ENCODE results near the gene TAS2R1. TPM values are rescaled to one million over a fixed set of nuclear protein-coding genes. Genes with fewer than 3 reads are reported as not detected.

TAS2R1 gene
- total RNA-seq, 2 experiments from 2014 or later = not detected

GRCh38 chr5:9644630-9645029 lies 14.5 kb upstream of the TAS2R1 start:
- POLR2A ChIA-PET = no interaction called here
- ATAC-seq (no peak), DNase-seq (no peak)
- Mint-ChIP-seq H3K4me1 (no peaks in the 10 kb centered on the region), H3K27ac (no peak overlapping the region), H3K27me3 (no peaks in the 10 kb centered on the region), H3K9me3 (ENCODE audit: low read depth) (peaks cover 1% of the 10 kb centered on the region), H3K36me3 (ENCODE audit: low read depth) (no peaks in the 10 kb centered on the region), H3K4me3 (no peak overlapping the region)
- intact Hi-C loops (cut with DNase I, micrococcal nuclease) = no loop called here
- CTCF ChIA-PET = interaction anchor here (0.6 to 0.7 kb wide), 2 partner anchors 153 to 415 kb away, joined by 3 to 5 read pairs; no protein-coding TSS in a partner anchor

GRCh38 chr5:9642621-9643020 lies 12.5 kb upstream of the TAS2R1 start:
- no peak overlapping the region for H3K27ac Mint-ChIP-seq
- DNase-seq = no peak
- no peak overlapping the region for H3K4me3 Mint-ChIP-seq
- no peaks in the 10 kb centered on the region for H3K27me3 Mint-ChIP-seq
- no peaks in the 10 kb centered on the region for H3K36me3 Mint-ChIP-seq (ENCODE audit: low read depth)
- ChIA-PET POLR2A (no interaction called here), CTCF (no interaction called here)
- peaks cover 5% of the 10 kb centered on the region for H3K9me3 Mint-ChIP-seq (ENCODE audit: low read depth)
- intact Hi-C loops (cut with DNase I, micrococcal nuclease) = no loop called here
- no peak for ATAC-seq
- no peaks in the 10 kb centered on the region for H3K4me1 Mint-ChIP-seq

GRCh38 chr5:9641806-9642355 lies 11.7 kb upstream of the TAS2R1 start:
- intact Hi-C loops (cut with DNase I, micrococcal nuclease) = no loop called here
- H3K27ac Mint-ChIP-seq = no peak overlapping the region
- no peak overlapping the region for H3K4me3 Mint-ChIP-seq
- POLR2A ChIA-PET = no interaction called here
- CTCF ChIA-PET = no interaction called here
- H3K9me3 Mint-ChIP-seq (ENCODE audit: low read depth) = peaks cover 9% of the 10 kb centered on the region
- no peaks in the 10 kb centered on the region for H3K36me3 Mint-ChIP-seq (ENCODE audit: low read depth)
- H3K4me1 Mint-ChIP-seq = no peaks in the 10 kb centered on the region
- no peak for DNase-seq
- no peaks in the 10 kb centered on the region for H3K27me3 Mint-ChIP-seq
- ATAC-seq = no peak

DNA sequence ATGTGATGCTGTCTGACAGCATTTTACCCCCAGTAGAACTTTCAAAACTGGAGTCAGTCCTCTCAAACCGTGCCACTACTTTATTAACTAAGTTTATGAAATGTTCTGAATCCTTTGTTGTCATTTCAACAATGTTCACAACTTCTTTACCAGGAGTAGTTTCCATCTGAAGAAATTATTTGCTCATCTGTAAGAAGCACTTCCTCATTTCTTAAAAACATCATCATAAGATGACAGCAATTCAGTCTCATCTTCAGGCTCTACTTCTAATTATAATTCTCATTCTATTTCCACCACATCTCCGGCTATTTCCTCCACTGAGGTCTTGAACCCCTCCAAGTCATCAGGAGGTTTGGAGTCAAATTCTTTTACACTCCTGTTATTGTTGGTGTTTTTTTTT lies 2.3 kb upstream of the TAS2R1 start:
- Mint-ChIP-seq H3K4me3 (no peak overlapping the region), H3K36me3 (ENCODE audit: low read depth) (no peaks in the 10 kb centered on the region), H3K27ac (no peak overlapping the region), H3K9me3 (ENCODE audit: low read depth) (peaks cover 20% of the 10 kb centered on the region), H3K27me3 (no peaks in the 10 kb centered on the region), H3K4me1 (no peaks in the 10 kb centered on the region)
- intact Hi-C loops (cut with DNase I, micrococcal nuclease) = no loop called here
- CTCF ChIA-PET = no interaction called here
- no peak for ATAC-seq
- no peak for DNase-seq
- POLR2A ChIA-PET = no interaction called here

DNA sequence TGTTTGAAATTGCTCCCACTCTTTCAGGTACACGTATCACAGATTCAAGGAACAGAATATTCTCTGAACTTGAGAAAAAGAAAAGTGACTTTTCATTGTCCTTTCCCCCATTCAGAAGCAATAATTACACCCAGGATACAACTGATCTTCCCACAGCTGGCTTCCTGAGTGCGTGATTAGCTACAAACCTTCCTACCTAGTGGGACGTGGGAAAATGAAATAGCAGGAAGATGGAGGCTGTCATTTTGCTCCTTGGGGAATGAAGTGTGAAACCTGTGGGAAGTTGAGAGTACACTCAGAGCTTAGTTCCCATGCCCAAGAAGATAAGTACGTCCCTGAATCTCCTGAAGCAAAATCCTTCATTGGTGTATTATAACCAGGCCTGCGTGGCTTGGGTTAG lies 2.6 kb downstream of the TAS2R1 start:
- Mint-ChIP-seq H3K9me3 (ENCODE audit: low read depth) (peaks cover 4% of the 10 kb centered on the region), H3K4me1 (no peaks in the 10 kb centered on the region), H3K4me3 (no peak overlapping the region), H3K27me3 (no peaks in the 10 kb centered on the region), H3K36me3 (ENCODE audit: low read depth) (no peaks in the 10 kb centered on the region), H3K27ac (no peak overlapping the region)
- CTCF ChIA-PET = interaction anchor here (0.7 to 0.9 kb wide), 2 partner anchors 12 to 127 kb away, joined by 3 to 6 read pairs; no protein-coding TSS in a partner anchor
- ATAC-seq = no peak
- DNase-seq = no peak
- POLR2A ChIA-PET = no interaction called here
- intact Hi-C loops (cut with DNase I, micrococcal nuclease) = no loop called here

- Mint-ChIP-seq H3K36me3 (ENCODE audit: low read depth) (no peaks in the 10 kb centered on the region), H3K27me3 (no peaks in the 10 kb centered on the region), H3K4me3 (no peak overlapping the region), H3K4me1 (no peaks in the 10 kb centered on the region), H3K9me3 (ENCODE audit: low read depth) (peaks cover 4% of the 10 kb centered on the region), H3K27ac (no peak overlapping the region)
- DNase-seq = no peak
- no peak for ATAC-seq
- intact Hi-C loops (cut with DNase I, micrococcal nuclease) = no loop called here
- POLR2A ChIA-PET = no interaction called here
- CTCF ChIA-PET = no interaction called here
Measured at GRCh38 chr5:9626955-9627354, 3.2 kb downstream of the TAS2R1 start.

DNA sequence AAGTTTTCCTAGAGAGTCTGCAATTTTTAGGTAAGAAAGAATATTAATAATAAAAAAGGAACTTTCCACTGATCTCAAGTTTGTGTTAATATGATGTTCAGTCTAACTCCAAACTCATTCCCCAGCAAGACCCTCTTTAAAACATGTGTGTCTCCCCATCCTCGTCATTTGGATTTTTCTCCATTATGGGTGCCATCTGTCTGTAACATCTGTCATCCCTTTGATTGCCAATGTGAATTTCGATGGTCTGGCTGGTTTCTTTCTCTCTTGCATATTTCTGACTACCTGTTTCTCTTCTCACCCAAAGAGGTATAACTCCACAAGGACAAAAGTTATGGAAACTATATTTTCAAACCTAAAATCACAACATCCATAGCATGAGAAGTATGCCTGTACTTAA lies 4.4 kb downstream of the TAS2R1 start:
- ATAC-seq (no peak), DNase-seq (no peak)
- Mint-ChIP-seq H3K36me3 (ENCODE audit: low read depth) (no peaks in the 10 kb centered on the region), H3K27me3 (no peaks in the 10 kb centered on the region), H3K27ac (no peak overlapping the region), H3K9me3 (ENCODE audit: low read depth) (peaks cover 2% of the 10 kb centered on the region), H3K4me3 (no peak overlapping the region), H3K4me1 (no peaks in the 10 kb centered on the region)
- ChIA-PET POLR2A (no interaction called here), CTCF (no interaction called here)
- intact Hi-C loops (cut with DNase I, micrococcal nuclease) = no loop called here

DNA sequence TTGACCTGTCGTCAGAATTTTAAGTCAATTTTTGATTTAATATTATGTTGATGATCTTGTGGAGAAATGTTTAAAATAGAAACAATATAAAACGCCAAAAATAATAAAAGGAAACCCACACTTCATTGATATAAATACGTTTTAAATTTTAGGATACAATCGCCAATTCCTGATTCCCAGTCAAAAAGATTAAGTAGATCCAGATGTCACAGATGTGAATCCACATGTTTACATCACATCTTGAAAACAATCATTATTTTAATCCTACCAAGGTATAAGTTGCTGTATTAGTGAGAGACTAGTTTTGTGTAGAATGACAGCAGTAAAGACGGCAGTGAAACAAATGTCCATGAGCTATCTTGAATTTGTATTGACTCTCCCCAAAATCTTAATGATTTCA lies 4.9 kb downstream of the TAS2R1 start:
- Mint-ChIP-seq H3K4me1 (no peaks in the 10 kb centered on the region), H3K27ac (no peak overlapping the region), H3K9me3 (ENCODE audit: low read depth) (peaks cover 2% of the 10 kb centered on the region), H3K36me3 (ENCODE audit: low read depth) (no peaks in the 10 kb centered on the region), H3K4me3 (no peak overlapping the region), H3K27me3 (no peaks in the 10 kb centered on the region)
- intact Hi-C loops (cut with DNase I, micrococcal nuclease) = no loop called here
- ChIA-PET POLR2A (no interaction called here), CTCF (no interaction called here)
- ATAC-seq (no peak), DNase-seq (no peak)

DNA sequence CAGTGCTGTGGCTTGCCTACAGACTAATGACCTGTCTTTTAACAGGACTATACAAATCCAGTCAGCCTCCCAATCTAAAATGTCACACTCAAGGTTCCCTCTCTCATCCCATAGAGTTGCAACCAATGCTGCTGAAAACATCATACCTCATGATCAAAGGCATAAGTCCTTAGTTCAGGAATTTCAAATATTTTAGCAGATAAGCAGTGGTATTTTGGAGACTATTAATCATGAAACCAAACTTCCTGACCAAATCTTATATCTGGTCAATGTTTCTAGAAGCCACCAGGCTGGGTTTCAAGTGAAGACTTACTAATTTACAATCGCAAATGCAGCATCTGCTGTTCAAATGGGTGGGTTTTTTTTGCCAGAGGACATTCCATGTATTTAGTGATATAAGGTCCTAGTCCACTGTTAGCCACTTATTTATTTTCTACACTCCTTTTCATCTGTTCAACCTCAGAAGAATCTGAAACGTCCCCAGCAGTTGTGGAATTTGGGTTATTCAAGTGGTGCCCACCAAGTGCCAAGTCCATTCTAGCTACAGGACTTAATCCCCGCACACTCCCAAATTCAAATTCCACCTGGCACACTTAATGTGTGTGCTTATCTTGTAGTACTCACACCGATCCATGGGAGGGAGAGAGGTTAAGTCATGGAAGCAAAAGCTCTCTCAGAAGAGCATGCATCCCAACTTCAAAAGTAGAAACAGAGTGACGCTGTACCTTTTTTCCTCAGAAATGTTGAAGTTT lies 5.8 kb downstream of the TAS2R1 start:
- POLR2A ChIA-PET = no interaction called here
- H3K4me1 Mint-ChIP-seq = no peaks in the 10 kb centered on the region
- no peaks in the 10 kb centered on the region for H3K27me3 Mint-ChIP-seq
- intact Hi-C loops (cut with DNase I, micrococcal nuclease) = no loop called here
- H3K4me3 Mint-ChIP-seq = no peak overlapping the region
- H3K36me3 Mint-ChIP-seq (ENCODE audit: low read depth) = no peaks in the 10 kb centered on the region
- DNase-seq = no peak
- H3K9me3 Mint-ChIP-seq (ENCODE audit: low read depth) = peaks cover 2% of the 10 kb centered on the region
- CTCF ChIA-PET = no interaction called here
- H3K27ac Mint-ChIP-seq = no peak overlapping the region
- no peak for ATAC-seq

DNA sequence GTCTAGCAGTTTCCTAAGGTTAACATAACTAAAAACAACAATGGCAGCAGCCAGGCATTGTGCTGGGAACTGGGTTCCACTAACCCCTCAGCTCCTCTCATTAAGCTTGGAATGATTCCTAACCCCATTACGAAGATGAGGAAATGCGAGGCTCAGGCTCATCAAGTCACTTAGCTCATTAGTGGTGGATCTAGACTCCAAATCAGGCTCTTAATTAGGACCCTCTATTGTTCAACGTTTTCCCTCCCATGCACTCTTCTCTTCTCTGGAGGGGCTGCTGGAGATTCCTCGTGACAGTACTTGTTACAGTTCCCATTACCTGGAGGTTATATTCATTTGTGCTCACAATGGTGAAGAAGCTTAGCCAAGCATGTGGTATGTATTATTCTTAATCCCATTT lies 6.5 kb downstream of the TAS2R1 start:
- H3K4me1 Mint-ChIP-seq = no peaks in the 10 kb centered on the region
- ChIA-PET POLR2A (no interaction called here), CTCF (interaction anchor here (0.5 kb wide), 1 partner anchor 176 kb away, joined by 3 read pairs; no protein-coding TSS in a partner anchor)
- ATAC-seq (no peak), DNase-seq (no peak)
- no peak overlapping the region for H3K27ac Mint-ChIP-seq
- no peaks in the 10 kb centered on the region for H3K27me3 Mint-ChIP-seq
- H3K4me3 Mint-ChIP-seq = no peak overlapping the region
- intact Hi-C loops (cut with DNase I, micrococcal nuclease) = no loop called here
- peaks cover 2% of the 10 kb centered on the region for H3K9me3 Mint-ChIP-seq (ENCODE audit: low read depth)
- H3K36me3 Mint-ChIP-seq (ENCODE audit: low read depth) = no peaks in the 10 kb centered on the region

GRCh38 chr5:9622971-9623421 lies 7.2 kb downstream of the TAS2R1 start:
- ChIA-PET POLR2A (no interaction called here), CTCF (interaction anchor here (0.5 kb wide), 1 partner anchor 832 kb away, joined by 4 read pairs; no protein-coding TSS in a partner anchor)
- no peaks in the 10 kb centered on the region for H3K27me3 Mint-ChIP-seq
- no peak overlapping the region for H3K4me3 Mint-ChIP-seq
- no peak overlapping the region for H3K27ac Mint-ChIP-seq
- H3K4me1 Mint-ChIP-seq = no peaks in the 10 kb centered on the region
- H3K9me3 Mint-ChIP-seq (ENCODE audit: low read depth) = peaks cover 2% of the 10 kb centered on the region
- ATAC-seq = no peak
- DNase-seq = no peak
- intact Hi-C loops (cut with DNase I, micrococcal nuclease) = no loop called here
- H3K36me3 Mint-ChIP-seq (ENCODE audit: low read depth) = no peaks in the 10 kb centered on the region

GRCh38 chr5:9621379-9621903 lies 8.7 kb downstream of the TAS2R1 start:
- ChIA-PET POLR2A (no interaction called here), CTCF (no interaction called here)
- H3K9me3 Mint-ChIP-seq (ENCODE audit: low read depth) = peaks cover 2% of the 10 kb centered on the region
- H3K36me3 Mint-ChIP-seq (ENCODE audit: low read depth) = no peaks in the 10 kb centered on the region
- H3K27ac Mint-ChIP-seq = no peak overlapping the region
- no peak overlapping the region for H3K4me3 Mint-ChIP-seq
- DNase-seq (no peak), ATAC-seq (no peak)
- H3K27me3 Mint-ChIP-seq = no peaks in the 10 kb centered on the region
- H3K4me1 Mint-ChIP-seq = no peaks in the 10 kb centered on the region
- intact Hi-C loops (cut with DNase I, micrococcal nuclease) = no loop called here

Data from activated CD4-positive, alpha-beta T cell treated with anti-CD3 and anti-CD28 coated beads for 36 hours (primary cell).